Measurements from ENCODE around the gene MPDU1.
"Not testable (repeated sequence)": the region's sequence is repeated elsewhere in the genome, so short reads cannot be mapped to it uniquely, and the experiment has no call there.

Gene MPDU1

GRCh38 chr17:7591596-7591995 lies 7.9 kb downstream of the MPDU1 start:
- no peak overlapping the region for H3K4me2 ChIP-seq (ENCODE audit: insufficient read depth, low read length)
- H3K79me2 ChIP-seq (ENCODE audit: insufficient read depth, low read length): peaks cover 3% of the 10 kb centered on the region; the same call in 1 of the 2 replicates
- ATAC-seq (ENCODE audit: insufficient read depth, low read depth) (no peak), DNase-seq (no peak)
- H3K27me3 ChIP-seq (ENCODE audit: insufficient read depth, low read length, poor library complexity): no peaks in the 10 kb centered on the region
- H2AFZ ChIP-seq (ENCODE audit: low read depth, low read length): no peak overlapping the region
- no peak overlapping the region for H3K4me3 ChIP-seq (ENCODE audit: low read depth in 1 of 2, low read length in 2 of 2)
- 0 out of 2 replicates have a peak, but pooled peaks cover 3% of the 10 kb centered on the region for H4K20me1 ChIP-seq (ENCODE audit: insufficient read depth, low read length)
- no peak overlapping the region for H3K9ac ChIP-seq (ENCODE audit: low read depth, low read length)
- no peaks in the 10 kb centered on the region for H3K4me1 ChIP-seq (ENCODE audit: insufficient read depth, low read length)
- peaks cover 97% of the 10 kb centered on the region for H3K36me3 ChIP-seq (ENCODE audit: insufficient read depth, low read length)
- TF ChIP-seq, protein P1, sequence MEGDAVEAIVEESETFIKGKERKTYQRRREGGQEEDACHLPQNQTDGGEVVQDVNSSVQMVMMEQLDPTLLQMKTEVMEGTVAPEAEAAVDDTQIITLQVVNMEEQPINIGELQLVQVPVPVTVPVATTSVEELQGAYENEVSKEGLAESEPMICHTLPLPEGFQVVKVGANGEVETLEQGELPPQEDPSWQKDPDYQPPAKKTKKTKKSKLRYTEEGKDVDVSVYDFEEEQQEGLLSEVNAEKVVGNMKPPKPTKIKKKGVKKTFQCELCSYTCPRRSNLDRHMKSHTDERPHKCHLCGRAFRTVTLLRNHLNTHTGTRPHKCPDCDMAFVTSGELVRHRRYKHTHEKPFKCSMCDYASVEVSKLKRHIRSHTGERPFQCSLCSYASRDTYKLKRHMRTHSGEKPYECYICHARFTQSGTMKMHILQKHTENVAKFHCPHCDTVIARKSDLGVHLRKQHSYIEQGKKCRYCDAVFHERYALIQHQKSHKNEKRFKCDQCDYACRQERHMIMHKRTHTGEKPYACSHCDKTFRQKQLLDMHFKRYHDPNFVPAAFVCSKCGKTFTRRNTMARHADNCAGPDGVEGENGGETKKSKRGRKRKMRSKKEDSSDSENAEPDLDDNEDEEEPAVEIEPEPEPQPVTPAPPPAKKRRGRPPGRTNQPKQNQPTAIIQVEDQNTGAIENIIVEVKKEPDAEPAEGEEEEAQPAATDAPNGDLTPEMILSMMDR (IDR thresholded peaks at IDR 0.05; ENCODE audit: borderline replicate concordance, extremely low read depth, low read length, poor library complexity, severe bottlenecking): no peak
- TF ChIP-seq EZH2 (IDR thresholded peaks at IDR 0.05; ENCODE audit: borderline replicate concordance, low read depth, low read length, severe bottlenecking): no peak
- H3K27ac ChIP-seq (ENCODE audit: low read length): no peak overlapping the region
- H3K9me3 ChIP-seq (ENCODE audit: insufficient read depth, low read length, severe bottlenecking): no peaks in the 10 kb centered on the region

GRCh38 chr17:7592422-7593021 lies 8.9 kb downstream of the MPDU1 start:
- Histone ChIP-seq H3K36me3 (ENCODE audit: insufficient read depth, low read length) (peaks cover 97% of the 10 kb centered on the region), H3K4me2 (ENCODE audit: insufficient read depth, low read length) (no peak overlapping the region), H3K9ac (ENCODE audit: low read depth, low read length) (no peak overlapping the region), H3K27me3 (ENCODE audit: insufficient read depth, low read length, poor library complexity) (no peaks in the 10 kb centered on the region), H3K27ac (ENCODE audit: low read length) (no peak overlapping the region), H4K20me1 (ENCODE audit: insufficient read depth, low read length) (0 out of 2 replicates have a peak, but pooled peaks cover 3% of the 10 kb centered on the region), H3K9me3 (ENCODE audit: insufficient read depth, low read length, severe bottlenecking) (no peaks in the 10 kb centered on the region), H2AFZ (ENCODE audit: low read depth, low read length) (no peak overlapping the region), H3K4me1 (ENCODE audit: insufficient read depth, low read length) (no peaks in the 10 kb centered on the region), H3K79me2 (ENCODE audit: insufficient read depth, low read length) (0 out of 2 replicates have a peak, but pooled peaks cover 1% of the 10 kb centered on the region), H3K4me3 (ENCODE audit: low read depth in 1 of 2, low read length in 2 of 2) (no peak overlapping the region)
- TF ChIP-seq, protein P1 (IDR thresholded peaks at IDR 0.05; ENCODE audit: borderline replicate concordance, extremely low read depth, low read length, poor library complexity, severe bottlenecking): no peak
- TF ChIP-seq EZH2 (IDR thresholded peaks at IDR 0.05; ENCODE audit: borderline replicate concordance, low read depth, low read length, severe bottlenecking): no peak
- no peak for DNase-seq
- no peak for ATAC-seq (ENCODE audit: insufficient read depth, low read depth)

- Histone ChIP-seq H3K36me3 (ENCODE audit: insufficient read depth, low read length) (peaks cover 91% of the 10 kb centered on the region), H3K9ac (ENCODE audit: low read depth, low read length) (no peak overlapping the region), H3K4me3 (ENCODE audit: low read depth in 1 of 2, low read length in 2 of 2) (no peak overlapping the region), H4K20me1 (ENCODE audit: insufficient read depth, low read length) (0 out of 2 replicates have a peak, but pooled peaks cover 3% of the 10 kb centered on the region), H3K4me2 (ENCODE audit: insufficient read depth, low read length) (no peak overlapping the region), H3K27ac (ENCODE audit: low read length) (no peak overlapping the region), H2AFZ (ENCODE audit: low read depth, low read length) (no peak overlapping the region), H3K4me1 (ENCODE audit: insufficient read depth, low read length) (no peaks in the 10 kb centered on the region), H3K9me3 (ENCODE audit: insufficient read depth, low read length, severe bottlenecking) (no peaks in the 10 kb centered on the region), H3K27me3 (ENCODE audit: insufficient read depth, low read length, poor library complexity) (no peaks in the 10 kb centered on the region), H3K79me2 (ENCODE audit: insufficient read depth, low read length) (0 out of 2 replicates have a peak, but pooled peaks cover 1% of the 10 kb centered on the region)
- no peak for DNase-seq
- TF ChIP-seq, protein P1 (IDR thresholded peaks at IDR 0.05; ENCODE audit: borderline replicate concordance, extremely low read depth, low read length, poor library complexity, severe bottlenecking): no peak
- no peak for ATAC-seq (ENCODE audit: insufficient read depth, low read depth)
Measured at GRCh38 chr17:7593296-7593695, 9.6 kb downstream of the MPDU1 start.

GRCh38 chr17:7597561-7597960 lies 13.9 kb downstream of the MPDU1 start:
- not testable (repeated sequence) for H3K9me3 ChIP-seq (ENCODE audit: insufficient read depth, low read length, severe bottlenecking); H3K79me2 ChIP-seq (ENCODE audit: insufficient read depth, low read length); H3K27me3 ChIP-seq (ENCODE audit: insufficient read depth, low read length, poor library complexity); H3K4me2 ChIP-seq (ENCODE audit: insufficient read depth, low read length); H3K9ac ChIP-seq (ENCODE audit: low read depth, low read length); H3K4me3 ChIP-seq (ENCODE audit: low read depth in 1 of 2, low read length in 2 of 2); H3K27ac ChIP-seq (ENCODE audit: low read length); H3K4me1 ChIP-seq (ENCODE audit: insufficient read depth, low read length); DNase-seq; H2AFZ ChIP-seq (ENCODE audit: low read depth, low read length); H4K20me1 ChIP-seq (ENCODE audit: insufficient read depth, low read length); ATAC-seq (ENCODE audit: insufficient read depth, low read depth)
- H3K36me3 ChIP-seq (ENCODE audit: insufficient read depth, low read length): peaks cover 88% of the 10 kb centered on the region

All from DND-41 (cell line).